PC-9 (cell line): ENCODE data around the gene TREML4.

Experiments
- CTCF ChIP-seq: fragments of 200-600 bp; sonication (generic); conservative IDR thresholded peaks from 2 replicates; pipeline ENCODE4 v1.6.1; 2017; ENCODE audit warnings: mixed run types, antibody characterized with exemption, mild to moderate bottlenecking, moderate library complexity
- EZH2 ChIP-seq: fragments of 200-600 bp; sonication (generic); IDR thresholded peaks from 2 replicates; pipeline ENCODE4 v1.8.0; 2017; ENCODE audit warnings: antibody characterized with exemption, low read depth

DNA sequence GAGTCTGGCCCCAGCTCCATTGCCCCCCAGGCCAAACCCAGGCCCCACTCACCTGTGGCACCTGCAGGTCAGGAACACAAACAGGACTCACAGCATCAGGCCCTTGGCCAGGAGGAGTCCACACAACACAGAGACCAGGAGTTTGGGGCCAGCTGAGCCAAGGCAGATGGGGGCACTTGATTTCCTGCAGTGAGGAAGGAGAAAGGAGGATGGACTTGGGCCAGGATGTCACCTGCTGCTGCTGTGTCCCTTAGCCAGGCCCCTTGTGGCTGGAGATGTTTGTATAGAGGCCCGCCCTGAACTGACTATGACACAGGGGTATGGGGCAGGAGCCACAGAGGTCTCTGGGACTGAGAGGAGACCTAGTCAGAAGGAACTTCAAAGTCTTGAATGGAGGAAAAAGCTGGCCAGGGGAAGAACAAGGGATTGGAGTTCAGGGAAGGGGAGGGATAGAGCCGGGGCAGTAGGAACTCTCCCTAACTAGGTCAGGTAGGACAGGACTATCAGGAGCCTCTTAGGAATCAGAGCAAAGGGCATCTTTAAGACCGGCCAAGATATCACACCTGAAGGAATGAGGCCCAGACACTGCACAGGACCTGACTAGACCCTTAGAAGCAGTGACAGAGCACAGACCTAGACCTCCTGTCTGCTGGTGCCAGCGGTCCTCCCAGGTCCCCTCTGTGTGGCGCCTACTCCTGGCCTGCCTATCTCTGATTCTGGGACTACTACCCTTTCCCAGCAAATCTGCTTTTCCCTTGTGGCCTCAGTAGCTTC lies 18.4 kb upstream of the TREML4 start:
- TF ChIP-seq CTCF: no peak
- TF ChIP-seq EZH2: no peak
